ENCODE results near the gene HOXA11. TPM values are rescaled to one million over a fixed set of nuclear protein-coding genes. Genes with fewer than 3 reads are reported as not detected.

HOXA11 gene
- polyA plus RNA-seq, 1 donor from 2014 or later: not detected

GRCh38 chr7:27141137-27141922, 43.7 kb downstream of the HOXA11 start:
- Histone ChIP-seq H3K4me3 (ENCODE audit: low read length) (no peak overlapping the region), H3K9me3 (ENCODE audit: low read length) (peaks cover 31% of the 10 kb centered on the region), H3K36me3 (ENCODE audit: insufficient read depth, low read length) (no peaks in the 10 kb centered on the region), H3K9me2 (ENCODE audit: insufficient read depth, low read length) (no peaks in the 10 kb centered on the region), H3K27ac (ENCODE audit: low read length) (no peak overlapping the region), H3K9ac (ENCODE audit: low read length) (no peak overlapping the region), H3K4me2 (ENCODE audit: low read length) (no peak overlapping the region), H3K27me3 (ENCODE audit: insufficient read depth, low read depth, low read length) (peaks cover 100% of the 10 kb centered on the region), H4K20me1 (ENCODE audit: insufficient read depth) (no peaks in the 10 kb centered on the region), H3F3A (ENCODE audit: insufficient read depth, low read length, poor library complexity, severe bottlenecking) (no peaks in the 10 kb centered on the region), H3K79me2 (replicated peaks; ENCODE audit: insufficient read depth, low read length) (no peaks in the 10 kb centered on the region), H2AFZ (ENCODE audit: low read depth, low read length) (no peak overlapping the region)
- TF ChIP-seq POLR2AphosphoS5 (IDR thresholded peaks at IDR 0.05) (no peak), SMC3 (conservative IDR thresholded peaks at IDR 0.05; ENCODE audit: poor library complexity) (no peak), EP300 (conservative IDR thresholded peaks at IDR 0.05; ENCODE audit: poor library complexity, severe bottlenecking) (no peak), MXI1 (conservative IDR thresholded peaks at IDR 0.05; ENCODE audit: poor library complexity, severe bottlenecking) (no peak), RAD21 (conservative IDR thresholded peaks at IDR 0.05) (no peak), TAF1 (IDR thresholded peaks at IDR 0.05; ENCODE audit: low read depth) (no peak), REST (IDR thresholded peaks at IDR 0.05; ENCODE audit: borderline replicate concordance) (no peak), EZH2 (IDR thresholded peaks at IDR 0.05; ENCODE audit: borderline replicate concordance, insufficient read depth, low read length, poor library complexity, severe bottlenecking) (no peak)
- TF ChIP-seq, protein P1, sequence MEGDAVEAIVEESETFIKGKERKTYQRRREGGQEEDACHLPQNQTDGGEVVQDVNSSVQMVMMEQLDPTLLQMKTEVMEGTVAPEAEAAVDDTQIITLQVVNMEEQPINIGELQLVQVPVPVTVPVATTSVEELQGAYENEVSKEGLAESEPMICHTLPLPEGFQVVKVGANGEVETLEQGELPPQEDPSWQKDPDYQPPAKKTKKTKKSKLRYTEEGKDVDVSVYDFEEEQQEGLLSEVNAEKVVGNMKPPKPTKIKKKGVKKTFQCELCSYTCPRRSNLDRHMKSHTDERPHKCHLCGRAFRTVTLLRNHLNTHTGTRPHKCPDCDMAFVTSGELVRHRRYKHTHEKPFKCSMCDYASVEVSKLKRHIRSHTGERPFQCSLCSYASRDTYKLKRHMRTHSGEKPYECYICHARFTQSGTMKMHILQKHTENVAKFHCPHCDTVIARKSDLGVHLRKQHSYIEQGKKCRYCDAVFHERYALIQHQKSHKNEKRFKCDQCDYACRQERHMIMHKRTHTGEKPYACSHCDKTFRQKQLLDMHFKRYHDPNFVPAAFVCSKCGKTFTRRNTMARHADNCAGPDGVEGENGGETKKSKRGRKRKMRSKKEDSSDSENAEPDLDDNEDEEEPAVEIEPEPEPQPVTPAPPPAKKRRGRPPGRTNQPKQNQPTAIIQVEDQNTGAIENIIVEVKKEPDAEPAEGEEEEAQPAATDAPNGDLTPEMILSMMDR (IDR thresholded peaks at IDR 0.05; ENCODE audit: poor library complexity, severe bottlenecking): no peak

DNA sequence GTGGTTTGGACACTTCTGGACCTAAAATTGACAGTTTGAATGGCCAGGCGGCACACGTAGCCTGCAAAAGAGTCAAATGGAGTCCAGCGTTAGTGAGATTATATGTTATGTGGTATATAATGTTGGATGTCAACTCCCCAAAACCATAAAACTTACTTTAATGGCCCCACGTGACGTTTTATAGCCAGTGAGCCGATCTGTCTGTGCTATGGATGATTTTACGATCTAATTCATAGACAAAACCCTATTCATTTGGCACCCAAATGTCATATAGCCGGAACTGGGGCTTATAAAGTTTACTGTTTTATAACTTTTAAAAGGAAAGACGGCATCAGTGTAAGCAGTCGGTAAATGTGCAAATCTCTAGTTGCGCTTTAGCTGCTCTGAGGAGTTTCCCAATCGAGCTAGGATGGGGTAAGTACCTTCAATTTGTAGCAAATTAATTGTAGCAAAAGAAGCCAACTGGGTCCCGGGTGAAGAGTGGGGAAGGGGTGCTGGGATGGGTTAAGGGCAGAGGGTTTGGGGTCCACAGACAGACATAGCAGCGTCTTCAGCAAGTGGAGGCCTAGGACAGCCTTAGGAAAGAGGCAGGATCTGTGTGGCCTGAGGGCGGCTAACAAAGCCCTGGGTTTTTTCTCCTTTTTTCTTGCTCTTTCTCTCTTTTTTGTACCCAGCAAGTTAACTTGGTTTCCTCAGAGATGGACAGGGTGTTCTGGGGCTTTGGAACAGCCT, 44.7 kb downstream of the HOXA11 start:
- Histone ChIP-seq H2AFZ (ENCODE audit: low read depth, low read length) (no peak overlapping the region), H3F3A (ENCODE audit: insufficient read depth, low read length, poor library complexity, severe bottlenecking) (no peaks in the 10 kb centered on the region), H3K27ac (ENCODE audit: low read length) (no peak overlapping the region), H3K9ac (ENCODE audit: low read length) (no peak overlapping the region), H3K4me3 (ENCODE audit: low read length) (no peak overlapping the region), H3K9me3 (ENCODE audit: low read length) (peaks cover 24% of the 10 kb centered on the region), H3K9me2 (ENCODE audit: insufficient read depth, low read length) (no peaks in the 10 kb centered on the region), H3K27me3 (ENCODE audit: insufficient read depth, low read depth, low read length) (peaks cover 100% of the 10 kb centered on the region), H3K36me3 (ENCODE audit: insufficient read depth, low read length) (no peaks in the 10 kb centered on the region), H3K79me2 (replicated peaks; ENCODE audit: insufficient read depth, low read length) (no peaks in the 10 kb centered on the region), H4K20me1 (ENCODE audit: insufficient read depth) (no peaks in the 10 kb centered on the region), H3K4me2 (ENCODE audit: low read length) (no peak overlapping the region)
- no peak for TF ChIP-seq RAD21 (conservative IDR thresholded peaks at IDR 0.05)
- no peak for TF ChIP-seq MXI1 (conservative IDR thresholded peaks at IDR 0.05; ENCODE audit: poor library complexity, severe bottlenecking)
- TF ChIP-seq SMC3 (conservative IDR thresholded peaks at IDR 0.05; ENCODE audit: poor library complexity): no peak
- TF ChIP-seq POLR2AphosphoS5 (IDR thresholded peaks at IDR 0.05): no peak
- TF ChIP-seq REST (IDR thresholded peaks at IDR 0.05; ENCODE audit: borderline replicate concordance): no peak
- no peak for TF ChIP-seq EP300 (conservative IDR thresholded peaks at IDR 0.05; ENCODE audit: poor library complexity, severe bottlenecking)
